ENCODE data around the gene MEIS3.

DNA sequence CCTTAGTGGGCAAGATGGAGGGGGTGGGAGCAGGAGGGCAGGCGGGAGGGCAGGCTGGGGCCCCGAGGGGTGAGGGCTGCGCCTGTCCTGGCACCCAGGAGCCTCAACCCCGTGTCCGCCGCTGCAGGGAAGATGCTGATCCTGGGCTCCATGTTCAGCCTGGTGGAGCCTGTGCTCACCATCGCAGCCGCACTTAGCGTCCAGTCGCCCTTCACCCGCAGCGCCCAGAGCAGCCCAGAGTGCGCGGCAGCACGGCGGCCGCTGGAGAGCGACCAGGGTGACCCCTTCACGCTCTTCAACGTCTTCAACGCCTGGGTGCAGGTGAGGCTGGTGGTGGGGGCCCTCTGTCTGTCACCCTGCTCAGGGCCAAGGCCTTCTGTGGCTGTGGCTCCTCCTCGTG lies 46.7 kb downstream of the MEIS3 start:
- TF ChIP-seq, protein P1, sequence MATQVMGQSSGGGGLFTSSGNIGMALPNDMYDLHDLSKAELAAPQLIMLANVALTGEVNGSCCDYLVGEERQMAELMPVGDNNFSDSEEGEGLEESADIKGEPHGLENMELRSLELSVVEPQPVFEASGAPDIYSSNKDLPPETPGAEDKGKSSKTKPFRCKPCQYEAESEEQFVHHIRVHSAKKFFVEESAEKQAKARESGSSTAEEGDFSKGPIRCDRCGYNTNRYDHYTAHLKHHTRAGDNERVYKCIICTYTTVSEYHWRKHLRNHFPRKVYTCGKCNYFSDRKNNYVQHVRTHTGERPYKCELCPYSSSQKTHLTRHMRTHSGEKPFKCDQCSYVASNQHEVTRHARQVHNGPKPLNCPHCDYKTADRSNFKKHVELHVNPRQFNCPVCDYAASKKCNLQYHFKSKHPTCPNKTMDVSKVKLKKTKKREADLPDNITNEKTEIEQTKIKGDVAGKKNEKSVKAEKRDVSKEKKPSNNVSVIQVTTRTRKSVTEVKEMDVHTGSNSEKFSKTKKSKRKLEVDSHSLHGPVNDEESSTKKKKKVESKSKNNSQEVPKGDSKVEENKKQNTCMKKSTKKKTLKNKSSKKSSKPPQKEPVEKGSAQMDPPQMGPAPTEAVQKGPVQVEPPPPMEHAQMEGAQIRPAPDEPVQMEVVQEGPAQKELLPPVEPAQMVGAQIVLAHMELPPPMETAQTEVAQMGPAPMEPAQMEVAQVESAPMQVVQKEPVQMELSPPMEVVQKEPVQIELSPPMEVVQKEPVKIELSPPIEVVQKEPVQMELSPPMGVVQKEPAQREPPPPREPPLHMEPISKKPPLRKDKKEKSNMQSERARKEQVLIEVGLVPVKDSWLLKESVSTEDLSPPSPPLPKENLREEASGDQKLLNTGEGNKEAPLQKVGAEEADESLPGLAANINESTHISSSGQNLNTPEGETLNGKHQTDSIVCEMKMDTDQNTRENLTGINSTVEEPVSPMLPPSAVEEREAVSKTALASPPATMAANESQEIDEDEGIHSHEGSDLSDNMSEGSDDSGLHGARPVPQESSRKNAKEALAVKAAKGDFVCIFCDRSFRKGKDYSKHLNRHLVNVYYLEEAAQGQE (IDR thresholded peaks at IDR 0.05), result no peak
- TF ChIP-seq, protein P2, sequence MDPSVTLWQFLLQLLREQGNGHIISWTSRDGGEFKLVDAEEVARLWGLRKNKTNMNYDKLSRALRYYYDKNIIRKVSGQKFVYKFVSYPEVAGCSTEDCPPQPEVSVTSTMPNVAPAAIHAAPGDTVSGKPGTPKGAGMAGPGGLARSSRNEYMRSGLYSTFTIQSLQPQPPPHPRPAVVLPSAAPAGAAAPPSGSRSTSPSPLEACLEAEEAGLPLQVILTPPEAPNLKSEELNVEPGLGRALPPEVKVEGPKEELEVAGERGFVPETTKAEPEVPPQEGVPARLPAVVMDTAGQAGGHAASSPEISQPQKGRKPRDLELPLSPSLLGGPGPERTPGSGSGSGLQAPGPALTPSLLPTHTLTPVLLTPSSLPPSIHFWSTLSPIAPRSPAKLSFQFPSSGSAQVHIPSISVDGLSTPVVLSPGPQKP (IDR thresholded peaks at IDR 0.05; ENCODE audit: low read depth, low read length), result no peak
- TF ChIP-seq USF2 (IDR thresholded peaks at IDR 0.05) (no peak), CTCF (IDR thresholded peaks at IDR 0.05) (no peak), CHD2 (IDR thresholded peaks at IDR 0.05; ENCODE audit: low read length, partially characterized antibody) (no peak), NPAS2 (CRISPR knock-in tag; IDR thresholded peaks at IDR 0.05; ENCODE audit: borderline replicate concordance) (no peak), RAD21 (conservative IDR thresholded peaks at IDR 0.05 in 1 of 2, IDR thresholded peaks at IDR 0.05 in 1 of 2) (no peak), EP300 (IDR thresholded peaks at IDR 0.05) (no peak), POLR2A (IDR thresholded peaks at IDR 0.05; ENCODE audit: low read length) (no peak), HES2 (IDR thresholded peaks at IDR 0.05) (no peak), POLR2AphosphoS2 (conservative IDR thresholded peaks at IDR 0.05; ENCODE audit: low read length) (no peak), ESRRA (IDR thresholded peaks at IDR 0.05; ENCODE audit: borderline replicate concordance, low read length) (no peak), MAZ (IDR thresholded peaks at IDR 0.05; ENCODE audit: borderline replicate concordance, low read depth, low read length) (no peak)
- TF ChIP-seq, protein P3, sequence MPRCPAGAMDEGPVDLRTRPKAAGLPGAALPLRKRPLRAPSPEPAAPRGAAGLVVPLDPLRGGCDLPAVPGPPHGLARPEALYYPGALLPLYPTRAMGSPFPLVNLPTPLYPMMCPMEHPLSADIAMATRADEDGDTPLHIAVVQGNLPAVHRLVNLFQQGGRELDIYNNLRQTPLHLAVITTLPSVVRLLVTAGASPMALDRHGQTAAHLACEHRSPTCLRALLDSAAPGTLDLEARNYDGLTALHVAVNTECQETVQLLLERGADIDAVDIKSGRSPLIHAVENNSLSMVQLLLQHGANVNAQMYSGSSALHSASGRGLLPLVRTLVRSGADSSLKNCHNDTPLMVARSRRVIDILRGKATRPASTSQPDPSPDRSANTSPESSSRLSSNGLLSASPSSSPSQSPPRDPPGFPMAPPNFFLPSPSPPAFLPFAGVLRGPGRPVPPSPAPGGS (IDR thresholded peaks at IDR 0.05), result no peak
